Ovary (tissue), 3 donors: ENCODE results near the gene ANGPTL4.

Experiments used
- EP300 ChIP-seq: sonication (generic); formaldehyde crosslinking; IDR thresholded peaks from one replicate; pipeline ENCODE4 v1.6.1; 2017; ENCODE audit warnings: antibody characterized with exemption
- TF ChIP-seq, protein P1 (sequence below), 3 donors: fragments of 450-650 bp in 2 of 3; fragments of 200-600 bp in 1 of 3; IDR thresholded peaks; one replicate each; pipeline versions ENCODE4 v1.5.1 to v1.8.0; 2016 to 2022; ENCODE audit warnings: antibody characterized with exemption in 3 of 3, mild to moderate bottlenecking in 1 of 3
- donor health status: DM: no; HTN: no; CAD: no.

DNA sequence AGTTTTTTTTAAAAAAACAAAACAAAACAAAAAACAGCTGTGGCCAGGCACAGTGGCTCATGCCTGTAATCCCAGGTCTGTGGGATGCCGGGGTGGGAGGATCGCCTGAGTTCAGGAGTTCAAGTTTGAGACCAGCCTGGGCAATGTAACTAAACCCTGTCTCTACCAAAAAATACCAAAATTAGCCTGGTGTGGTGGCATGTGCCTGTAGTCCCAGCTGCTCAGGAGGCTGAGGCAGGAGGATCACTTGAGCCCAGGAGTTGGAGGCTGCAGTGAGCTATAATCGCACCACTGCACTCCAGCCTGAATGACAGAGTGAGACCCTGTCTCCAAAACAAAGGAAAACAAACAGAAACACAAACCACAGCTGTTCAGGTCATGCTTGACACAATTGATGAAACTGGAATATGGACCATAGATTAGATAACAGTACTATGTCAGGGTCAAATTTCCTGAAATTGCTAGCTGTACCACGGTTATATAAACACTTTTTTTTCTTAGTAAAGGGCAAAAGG, 6.9 kb upstream of the ANGPTL4 start:
- TF ChIP-seq, protein P1, sequence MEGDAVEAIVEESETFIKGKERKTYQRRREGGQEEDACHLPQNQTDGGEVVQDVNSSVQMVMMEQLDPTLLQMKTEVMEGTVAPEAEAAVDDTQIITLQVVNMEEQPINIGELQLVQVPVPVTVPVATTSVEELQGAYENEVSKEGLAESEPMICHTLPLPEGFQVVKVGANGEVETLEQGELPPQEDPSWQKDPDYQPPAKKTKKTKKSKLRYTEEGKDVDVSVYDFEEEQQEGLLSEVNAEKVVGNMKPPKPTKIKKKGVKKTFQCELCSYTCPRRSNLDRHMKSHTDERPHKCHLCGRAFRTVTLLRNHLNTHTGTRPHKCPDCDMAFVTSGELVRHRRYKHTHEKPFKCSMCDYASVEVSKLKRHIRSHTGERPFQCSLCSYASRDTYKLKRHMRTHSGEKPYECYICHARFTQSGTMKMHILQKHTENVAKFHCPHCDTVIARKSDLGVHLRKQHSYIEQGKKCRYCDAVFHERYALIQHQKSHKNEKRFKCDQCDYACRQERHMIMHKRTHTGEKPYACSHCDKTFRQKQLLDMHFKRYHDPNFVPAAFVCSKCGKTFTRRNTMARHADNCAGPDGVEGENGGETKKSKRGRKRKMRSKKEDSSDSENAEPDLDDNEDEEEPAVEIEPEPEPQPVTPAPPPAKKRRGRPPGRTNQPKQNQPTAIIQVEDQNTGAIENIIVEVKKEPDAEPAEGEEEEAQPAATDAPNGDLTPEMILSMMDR (IDR thresholded peaks at IDR 0.05): no peak
- TF ChIP-seq EP300: no peak
